ENCODE data around the gene DPEP1.

- TF ChIP-seq CTCF (conservative IDR thresholded peaks at IDR 0.05; ENCODE audit: low read depth in 2 of 2) (no peak), POLR2AphosphoS5 (IDR thresholded peaks at IDR 0.05; ENCODE audit: low read depth) (no peak), EZH2 (IDR thresholded peaks at IDR 0.05; ENCODE audit: low read depth, unreplicated experiment) (no peak), ZNF462 (CRISPR knock-in tag; IDR thresholded peaks at IDR 0.05) (no peak), REST (IDR thresholded peaks at IDR 0.05; ENCODE audit: unreplicated experiment) (no peak), EZH2phosphoT487 (IDR thresholded peaks at IDR 0.05; ENCODE audit: unreplicated experiment) (no peak)
Measured at GRCh38 chr16:89586853-89587252, 26.6 kb upstream of the DPEP1 start.

Measured in GM23338 (cell line).